Measurements from ENCODE around the gene GPR176.

DNA sequence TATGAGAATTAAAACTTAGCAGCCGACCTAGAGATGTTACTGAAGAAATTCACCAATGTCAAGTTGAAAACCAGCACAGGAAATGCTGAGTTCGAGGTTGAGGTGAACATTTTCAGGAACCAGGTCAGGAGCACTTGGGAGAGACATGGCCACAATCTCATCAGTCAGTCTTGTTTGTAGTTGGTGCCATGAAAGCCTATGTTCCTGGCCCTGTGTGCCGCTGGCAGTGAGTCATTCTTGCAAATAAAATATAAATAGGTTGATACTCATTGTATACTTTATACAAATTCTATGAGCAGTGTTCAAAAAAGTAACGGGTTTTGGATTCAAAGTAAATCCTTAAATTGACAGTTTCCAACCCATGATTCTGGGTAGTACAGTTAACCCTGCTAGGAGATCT, 135.9 kb downstream of the GPR176 start:
- TF ChIP-seq CTCF (IDR thresholded peaks at IDR 0.05; ENCODE audit: poor library complexity) (no peak), EZH2 (IDR thresholded peaks at IDR 0.05; ENCODE audit: borderline replicate concordance) (no peak)
